Activated naive CD8-positive, alpha-beta T cell (primary cell): ENCODE results near the gene TSHZ1.

ENCODE experiments used
- H3K27ac Mint-ChIP-seq: one replicate; pipeline ENCODE4 v1.8.0; 2021; ENCODE audit warnings: mixed read lengths
- H3K27me3 Mint-ChIP-seq: one replicate; pipeline ENCODE4 v1.8.0; 2021; ENCODE audit warnings: mixed read lengths
- H3K36me3 Mint-ChIP-seq: one replicate; pipeline ENCODE4 v1.8.0; 2021; ENCODE audit warnings: mixed read lengths
- H3K4me1 Mint-ChIP-seq: one replicate; pipeline ENCODE4 v1.8.0; 2021; ENCODE audit warnings: low read depth, mixed read lengths
- H3K4me3 Mint-ChIP-seq: one replicate; pipeline ENCODE4 v1.8.0; 2021; ENCODE audit warnings: mild to moderate bottlenecking, mixed read lengths
- H3K9me3 Mint-ChIP-seq: one replicate; pipeline ENCODE4 v1.8.0; 2021; ENCODE audit warnings: low read depth, mixed read lengths

Gene TSHZ1

DNA sequence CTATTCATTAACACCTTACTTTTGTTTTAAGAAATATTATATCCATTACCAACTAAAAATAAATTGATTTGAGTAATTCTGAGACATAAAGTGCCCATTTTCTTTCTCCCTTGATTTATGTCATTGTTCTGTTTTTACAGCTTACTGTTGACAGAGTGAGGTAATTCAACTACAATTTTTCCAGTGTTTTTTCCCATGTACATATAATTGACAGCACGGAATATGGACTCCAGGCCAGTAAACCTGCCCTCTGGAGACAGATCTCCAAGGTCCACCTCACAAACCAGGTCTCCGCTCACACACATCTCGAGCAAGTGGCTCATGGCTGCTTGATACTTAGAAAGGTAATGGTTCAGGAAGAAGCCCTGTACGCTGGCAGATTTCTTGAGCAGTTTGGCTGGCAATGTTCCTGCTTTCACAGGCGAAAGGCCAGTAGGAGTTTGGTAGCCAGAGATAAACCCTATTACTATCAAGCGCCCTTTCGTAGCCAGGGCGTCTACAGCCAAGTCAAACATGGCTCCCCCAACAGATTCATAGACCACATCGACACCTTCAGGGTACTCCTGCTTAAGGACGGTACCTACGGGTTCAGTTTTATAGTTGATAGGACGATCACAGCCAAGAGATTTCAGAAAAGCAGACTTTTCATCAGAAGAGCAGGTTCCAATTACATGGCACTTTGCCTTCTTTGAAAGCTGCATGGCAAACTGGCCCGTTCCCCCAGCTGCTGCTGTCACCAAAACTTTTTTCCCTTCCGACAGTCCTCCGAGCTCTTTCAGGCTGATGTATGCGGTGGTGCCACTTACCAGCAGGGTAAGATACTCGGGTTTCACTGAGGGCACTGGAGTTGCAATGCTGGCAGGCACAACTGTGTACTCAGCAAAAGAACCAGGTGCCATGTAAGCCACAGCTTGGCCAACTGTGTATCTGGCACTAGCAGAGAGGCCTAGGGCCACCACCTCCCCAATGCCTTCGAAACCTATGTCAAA is 9.0 kb upstream of the TSHZ1 start:
- peaks cover 49% of the 10 kb centered on the region for H3K4me1 Mint-ChIP-seq

DNA sequence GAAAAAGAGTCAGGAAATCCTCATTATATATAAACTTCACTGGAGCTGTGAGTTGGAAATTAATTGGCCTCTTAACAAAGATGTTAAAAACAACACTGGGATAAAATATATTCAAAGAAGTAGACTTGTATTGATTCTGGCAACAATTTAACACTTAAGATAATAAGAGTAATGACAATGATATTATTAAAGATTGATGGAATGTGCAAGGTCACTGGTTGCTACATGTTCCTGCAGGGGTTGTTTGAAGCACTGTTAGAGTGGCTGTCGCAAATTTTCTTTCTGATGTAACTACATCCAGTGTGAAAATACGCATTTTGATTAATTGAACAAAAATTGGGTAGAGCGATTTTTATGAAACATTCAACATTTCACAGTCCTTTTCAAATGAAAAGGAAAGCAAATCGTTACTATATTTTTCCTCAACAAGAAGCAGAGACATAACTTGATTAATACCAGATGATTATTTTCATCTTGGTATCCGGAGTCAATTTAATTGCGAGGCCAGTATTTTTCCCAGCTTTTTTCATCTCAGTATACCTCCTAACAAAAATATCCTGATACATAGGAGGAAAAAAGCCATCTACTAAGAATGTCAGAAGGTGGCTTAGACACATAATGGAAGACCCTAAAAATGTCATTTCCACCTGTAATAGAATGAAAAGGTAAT is 7.8 kb upstream of the TSHZ1 start:
- Mint-ChIP-seq H3K4me3 (no peak overlapping the region), H3K36me3 (peaks cover 5% of the 10 kb centered on the region), H3K4me1 (peaks cover 48% of the 10 kb centered on the region), H3K9me3 (no peaks in the 10 kb centered on the region), H3K27me3 (no peaks in the 10 kb centered on the region), H3K27ac (peak overlapping the region; percentile 18)

More for the DNA sequence above, 9.0 kb upstream of the TSHZ1 start:
- no peak overlapping the region for H3K4me3 Mint-ChIP-seq
- no peak overlapping the region for H3K27ac Mint-ChIP-seq
- peaks cover 6% of the 10 kb centered on the region for H3K36me3 Mint-ChIP-seq
- H3K27me3 Mint-ChIP-seq, result no peaks in the 10 kb centered on the region
- H3K9me3 Mint-ChIP-seq, result no peaks in the 10 kb centered on the region

DNA sequence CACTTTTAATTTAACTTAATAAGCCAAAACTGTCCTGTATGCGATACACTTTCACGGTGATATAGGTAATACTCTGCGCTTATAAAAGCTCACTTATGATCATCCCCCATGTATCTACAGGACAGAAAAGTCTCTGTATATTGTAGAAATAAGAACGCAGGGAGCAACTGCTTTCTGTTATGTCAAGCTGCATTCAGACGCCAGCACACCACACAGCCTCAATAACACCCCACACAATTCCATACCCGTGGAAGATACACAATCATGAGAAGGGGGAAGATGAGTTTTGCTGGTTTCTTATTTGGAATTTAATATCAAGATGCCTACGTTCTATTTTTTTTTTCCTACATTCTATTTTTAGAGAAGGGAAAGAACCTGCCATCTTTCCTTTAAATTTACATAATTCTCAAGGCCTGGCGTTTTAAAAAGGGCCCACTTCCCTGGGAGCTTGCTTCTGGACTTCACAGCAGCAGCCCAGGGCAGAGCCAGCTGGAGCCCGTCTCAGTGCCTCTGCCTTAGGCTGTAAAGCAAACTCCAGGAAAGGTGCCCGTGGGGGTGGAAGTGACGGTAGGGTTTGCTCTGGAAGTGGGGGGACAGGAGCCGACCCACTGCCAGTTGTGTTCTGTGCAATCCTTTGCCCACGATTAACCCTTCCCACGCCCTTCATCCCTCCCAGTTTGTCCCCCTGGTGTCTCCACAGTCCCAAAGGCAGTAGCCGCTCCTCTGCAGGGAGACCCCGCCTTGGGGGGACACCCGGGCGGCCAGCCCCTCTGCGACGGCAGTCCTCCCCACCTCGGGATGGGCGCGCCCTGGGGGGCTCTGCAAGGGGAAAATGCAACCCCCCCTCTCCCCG is 7.0 kb upstream of the TSHZ1 start:
- Mint-ChIP-seq H3K4me1 (peaks cover 45% of the 10 kb centered on the region), H3K27me3 (no peaks in the 10 kb centered on the region), H3K27ac (no peak overlapping the region), H3K36me3 (peaks cover 5% of the 10 kb centered on the region), H3K9me3 (no peaks in the 10 kb centered on the region), H3K4me3 (peak overlapping the region; percentile 35)

DNA sequence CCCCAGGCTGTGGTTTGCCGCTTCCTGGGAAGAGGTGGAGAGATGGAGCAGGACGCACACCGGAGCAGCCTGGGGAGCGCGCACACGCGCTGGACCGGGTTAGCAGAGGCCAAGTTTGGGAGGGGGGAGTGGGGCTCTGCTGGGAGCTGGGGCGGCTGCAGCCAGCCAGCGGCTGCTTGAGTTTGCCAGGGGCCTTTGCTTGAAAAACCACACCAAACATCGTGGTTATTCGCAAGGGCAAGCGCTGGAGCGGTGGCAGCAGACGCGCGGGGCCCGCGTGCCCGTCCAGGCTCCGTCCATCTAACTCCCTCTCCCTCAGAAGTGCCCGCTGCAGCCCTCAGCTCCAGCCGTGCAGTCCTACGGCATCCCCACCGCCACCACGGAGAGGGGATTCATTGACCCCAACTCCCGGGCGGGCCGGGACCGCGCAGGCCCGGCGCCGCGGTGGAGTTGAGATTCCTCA is 6.3 kb upstream of the TSHZ1 start:
- Mint-ChIP-seq H3K36me3 (peaks cover 5% of the 10 kb centered on the region), H3K4me1 (peaks cover 42% of the 10 kb centered on the region), H3K27me3 (no peaks in the 10 kb centered on the region), H3K9me3 (no peaks in the 10 kb centered on the region), H3K4me3 (no peak overlapping the region), H3K27ac (no peak overlapping the region)

DNA sequence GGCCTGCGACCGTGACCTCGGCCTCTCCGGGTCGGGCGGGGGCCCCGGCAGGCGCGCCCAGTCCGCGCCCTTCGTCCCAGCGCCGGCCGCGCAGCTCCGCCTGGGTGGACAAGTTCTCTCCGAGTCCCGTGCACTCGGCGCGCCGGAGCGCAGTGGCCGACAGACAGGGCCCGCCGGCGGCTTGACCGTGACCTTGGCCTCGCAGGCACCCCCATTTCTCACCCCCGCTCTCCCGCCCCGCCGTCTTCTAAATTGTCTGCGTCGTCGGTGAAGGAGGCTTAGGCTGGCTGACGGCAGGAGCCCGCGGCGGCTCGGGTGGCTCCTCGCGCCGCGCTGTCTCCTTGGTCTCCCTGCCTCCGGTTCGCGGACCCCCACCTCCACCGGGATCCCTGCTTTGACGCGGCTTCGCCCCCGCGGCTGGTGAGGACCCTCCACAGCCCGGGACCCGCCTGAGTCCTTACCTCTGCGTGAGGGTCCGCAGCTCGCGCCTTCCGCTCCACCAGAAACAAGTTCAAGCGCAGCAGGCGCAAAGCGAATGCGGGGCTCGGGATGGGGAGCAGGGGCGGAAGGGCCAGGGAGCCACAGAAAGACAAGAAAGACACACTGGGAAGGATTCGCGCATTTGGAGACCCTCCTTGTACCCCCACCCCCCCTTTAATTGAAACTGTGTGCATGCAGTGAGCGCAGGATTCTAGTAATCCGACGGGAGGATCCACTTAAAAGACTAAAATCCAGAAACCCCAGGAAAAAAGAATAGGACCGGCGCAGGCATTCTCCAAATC is 5.7 kb upstream of the TSHZ1 start:
- Mint-ChIP-seq H3K27ac (no peak overlapping the region), H3K4me3 (peak overlapping the region; percentile 74), H3K27me3 (no peaks in the 10 kb centered on the region), H3K36me3 (peaks cover 5% of the 10 kb centered on the region), H3K9me3 (no peaks in the 10 kb centered on the region), H3K4me1 (peaks cover 41% of the 10 kb centered on the region)

DNA sequence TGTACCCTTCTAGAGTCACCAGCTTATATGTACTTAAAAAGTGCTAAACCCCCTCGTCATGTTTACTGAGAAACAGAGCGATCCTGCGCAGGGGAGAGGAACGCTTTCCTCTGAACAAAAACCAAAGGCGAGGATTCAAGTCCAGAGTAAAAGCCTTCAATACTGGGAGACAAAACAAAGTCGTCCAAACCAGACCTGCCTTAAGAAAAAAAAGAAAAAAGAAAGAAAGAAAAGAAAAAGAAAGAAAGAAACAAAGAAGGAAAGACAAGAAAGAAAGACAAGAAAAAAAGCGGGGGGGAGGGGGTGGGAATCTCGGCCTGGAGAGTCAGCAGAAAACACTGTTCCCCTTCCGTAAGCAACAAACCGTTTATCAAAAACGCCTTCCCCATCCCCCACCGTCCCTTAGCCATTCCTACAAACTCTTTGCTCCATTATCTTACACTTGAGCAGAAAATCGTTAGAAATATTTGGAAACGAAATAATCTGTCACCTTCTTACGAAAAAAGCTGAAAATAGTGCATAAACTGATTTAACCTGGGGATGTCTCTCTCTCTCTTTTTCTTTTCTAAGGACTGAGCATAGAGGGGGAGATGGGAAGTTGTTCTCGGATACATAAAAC is 5.0 kb upstream of the TSHZ1 start:
- no peaks in the 10 kb centered on the region for H3K9me3 Mint-ChIP-seq
- H3K36me3 Mint-ChIP-seq, result peaks cover 5% of the 10 kb centered on the region
- no peaks in the 10 kb centered on the region for H3K27me3 Mint-ChIP-seq
- peak overlapping the region; percentile 34 for H3K27ac Mint-ChIP-seq
- peaks cover 46% of the 10 kb centered on the region for H3K4me1 Mint-ChIP-seq
- peak overlapping the region; percentile 74 for H3K4me3 Mint-ChIP-seq

DNA sequence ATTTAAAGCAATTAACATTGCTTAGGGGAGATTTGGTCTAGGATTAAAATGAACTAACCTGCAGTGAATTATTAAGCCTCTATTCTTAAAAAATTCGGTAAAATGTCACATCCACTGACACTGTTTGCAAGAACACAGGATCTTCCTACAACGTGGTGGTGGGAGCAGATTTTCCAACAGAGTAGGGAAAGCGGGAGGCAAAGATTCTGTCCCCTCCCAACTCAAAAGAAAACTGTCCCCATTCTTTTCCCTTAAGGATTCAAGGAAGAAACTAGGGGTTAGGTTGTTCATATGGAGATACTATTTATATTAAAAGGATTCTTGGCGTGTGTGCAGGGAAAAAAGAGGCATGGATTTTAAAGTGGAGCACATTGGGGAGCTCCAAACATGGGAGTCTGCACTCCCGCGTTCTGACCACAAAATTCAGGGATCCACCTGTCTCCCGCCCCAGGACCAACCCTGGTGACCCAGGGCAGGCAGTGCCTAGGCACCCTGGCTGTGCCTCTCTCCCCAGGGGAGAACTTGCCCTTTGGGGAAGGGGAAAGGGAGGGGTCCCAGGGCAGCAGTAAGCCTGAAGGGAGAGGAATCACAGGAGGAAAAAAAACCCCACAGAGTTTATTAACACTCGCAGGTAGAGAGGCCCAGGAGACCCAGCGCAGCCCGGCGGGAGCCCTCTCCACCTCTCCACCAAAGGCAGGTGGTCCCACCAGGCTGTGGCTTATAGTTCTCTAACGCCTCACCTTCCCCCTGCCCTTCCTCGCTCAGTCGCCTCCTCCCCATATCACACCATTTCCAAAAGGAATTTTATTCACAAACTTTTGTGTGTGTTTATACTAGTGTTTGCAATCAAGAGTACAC is 3.9 kb upstream of the TSHZ1 start:
- Mint-ChIP-seq H3K4me1 (peaks cover 45% of the 10 kb centered on the region), H3K27ac (peak overlapping the region; percentile 97), H3K4me3 (peak overlapping the region; percentile 96), H3K9me3 (no peaks in the 10 kb centered on the region), H3K27me3 (no peaks in the 10 kb centered on the region), H3K36me3 (peaks cover under 1% of the 10 kb centered on the region)

DNA sequence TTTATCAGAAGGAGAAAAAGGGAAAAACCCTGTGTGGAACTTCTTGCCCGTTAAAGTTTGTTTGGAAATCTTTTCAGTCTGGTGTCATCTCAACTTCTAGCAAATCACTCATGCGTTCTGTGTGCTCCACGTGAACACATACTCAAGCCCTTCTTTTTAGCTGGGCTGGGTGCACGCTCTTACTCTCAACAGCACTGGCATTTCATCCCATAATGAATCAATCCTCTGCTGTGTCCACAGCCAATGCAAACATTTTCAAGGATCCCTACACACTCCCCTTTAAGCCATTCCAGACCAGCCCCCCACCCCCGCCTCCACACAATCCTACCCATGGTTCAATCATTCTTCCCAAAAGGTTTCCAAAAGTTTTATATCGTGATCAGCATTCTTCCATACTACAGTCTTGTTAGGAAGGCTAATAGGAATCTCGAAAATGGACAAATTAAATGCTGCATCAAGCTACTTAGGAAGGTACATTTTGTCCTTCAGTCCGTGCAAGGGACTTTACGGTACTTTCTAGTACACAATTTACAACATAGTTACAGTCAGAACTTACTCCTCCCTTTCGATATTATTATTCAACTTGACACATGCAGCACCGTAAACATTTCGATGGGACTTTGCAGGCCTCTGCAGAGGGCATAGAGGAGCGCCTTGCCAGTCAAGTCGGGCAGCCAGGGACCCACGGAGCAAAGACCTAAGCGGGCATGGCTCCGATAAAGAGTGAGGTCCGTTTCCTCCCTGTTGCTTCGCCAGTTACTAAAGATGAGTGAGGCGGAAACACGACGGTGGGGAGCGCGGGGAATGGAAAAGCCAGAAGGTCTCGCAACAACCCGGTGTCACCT is 3.1 kb upstream of the TSHZ1 start:
- no peaks in the 10 kb centered on the region for H3K36me3 Mint-ChIP-seq
- H3K4me1 Mint-ChIP-seq, result peaks cover 47% of the 10 kb centered on the region
- no peaks in the 10 kb centered on the region for H3K9me3 Mint-ChIP-seq
- H3K4me3 Mint-ChIP-seq, result peak overlapping the region; percentile 96
- H3K27me3 Mint-ChIP-seq, result no peaks in the 10 kb centered on the region
- H3K27ac Mint-ChIP-seq, result peak overlapping the region; percentile 97

DNA sequence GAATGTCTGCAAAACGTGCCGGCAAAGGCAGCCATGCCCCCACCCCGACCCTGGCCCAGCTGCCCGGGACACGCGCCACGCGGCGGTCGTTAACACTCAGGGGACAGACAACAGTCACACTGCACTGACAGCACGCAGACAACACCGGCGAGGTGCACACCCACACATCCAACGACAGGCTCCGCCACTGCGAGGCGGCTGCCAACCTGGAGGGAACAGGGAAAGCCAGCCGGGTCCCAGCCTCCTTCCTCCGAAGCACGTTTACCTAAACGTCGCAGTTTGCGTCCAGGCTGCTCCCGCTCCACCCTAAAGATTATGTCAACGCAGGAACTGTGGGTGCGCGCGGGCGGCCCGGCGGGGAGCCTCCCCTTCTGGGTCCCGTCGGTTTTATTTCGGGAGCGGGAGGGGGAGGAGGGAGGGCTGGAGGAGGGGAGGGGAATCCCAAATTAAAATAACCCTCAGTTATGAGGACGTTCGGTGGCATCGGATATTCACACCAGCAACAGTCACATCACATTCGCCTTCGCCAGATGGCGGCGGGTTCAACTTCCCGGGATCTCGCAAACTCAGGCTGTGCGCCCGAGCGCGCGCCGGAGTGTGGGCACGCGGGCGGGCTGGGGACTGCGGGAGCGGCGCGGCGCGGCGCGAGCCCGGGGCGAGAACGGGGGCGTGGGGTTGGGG is 2.3 kb upstream of the TSHZ1 start:
- peak overlapping the region; percentile 96 for H3K4me3 Mint-ChIP-seq
- no peaks in the 10 kb centered on the region for H3K9me3 Mint-ChIP-seq
- H3K27ac Mint-ChIP-seq, result peak overlapping the region; percentile 97
- H3K4me1 Mint-ChIP-seq, result peaks cover 52% of the 10 kb centered on the region
- H3K27me3 Mint-ChIP-seq, result no peaks in the 10 kb centered on the region
- no peaks in the 10 kb centered on the region for H3K36me3 Mint-ChIP-seq

DNA sequence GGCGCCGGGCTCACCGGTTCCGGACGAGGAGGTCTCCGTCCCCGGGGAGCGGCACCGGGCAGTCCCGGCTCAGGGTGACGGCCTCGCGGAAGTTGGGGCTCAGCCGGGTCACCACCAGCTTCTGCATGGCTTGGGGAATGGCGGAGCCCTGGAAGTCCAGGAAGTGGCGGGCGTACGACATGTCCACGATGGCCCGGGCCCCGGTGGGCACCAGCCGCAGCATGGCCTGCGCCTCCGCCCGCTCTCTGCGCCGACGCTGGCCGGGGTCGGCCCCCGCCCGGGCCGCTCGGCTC is 1.8 kb upstream of the TSHZ1 start:
- Mint-ChIP-seq H3K4me1 (peaks cover 55% of the 10 kb centered on the region), H3K9me3 (no peaks in the 10 kb centered on the region), H3K4me3 (no peak overlapping the region), H3K27me3 (no peaks in the 10 kb centered on the region), H3K27ac (no peak overlapping the region), H3K36me3 (no peaks in the 10 kb centered on the region)

DNA sequence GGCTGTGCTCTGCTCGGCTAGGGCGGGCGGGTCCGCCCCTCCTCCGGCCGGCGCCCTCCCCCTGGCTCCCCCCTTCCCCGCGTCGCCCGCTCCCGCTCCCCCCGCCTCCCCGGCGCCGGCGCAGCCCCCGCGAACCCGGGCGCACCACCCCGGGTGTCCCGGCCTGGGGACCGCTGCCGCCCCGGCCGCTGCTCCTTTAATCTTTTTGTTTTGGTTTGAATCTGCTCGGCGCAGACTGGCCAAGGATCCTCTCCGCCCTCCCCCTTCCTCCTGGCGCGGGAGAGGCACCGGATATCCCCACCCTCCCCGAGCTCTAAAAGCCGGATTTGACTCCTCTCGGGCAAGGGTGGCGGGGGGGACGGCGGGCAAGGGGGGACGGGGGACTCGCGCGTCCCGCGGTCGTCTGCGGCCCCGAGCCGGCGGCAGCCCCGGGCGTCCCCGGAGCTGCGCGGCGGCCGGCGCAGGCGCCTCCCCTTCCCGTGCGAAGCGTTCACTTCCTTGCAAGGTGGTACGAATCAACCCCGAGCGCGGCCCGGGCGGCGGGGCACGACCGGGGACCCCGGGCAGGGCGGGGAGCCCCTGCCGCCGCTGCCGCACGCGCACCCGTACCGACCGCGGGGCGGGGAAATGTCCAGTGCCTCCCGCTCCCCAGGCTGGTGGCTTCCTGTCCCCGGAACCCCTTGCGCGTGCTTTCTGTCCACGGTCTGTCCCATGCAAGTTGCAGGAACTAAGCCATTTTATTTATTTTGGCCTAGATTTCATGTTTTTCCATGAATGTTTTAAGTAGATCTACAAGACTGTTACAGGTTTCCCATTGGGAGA is 1.3 kb upstream of the TSHZ1 start, which contains the start of gene PTGR3:
TSS of gene PTGR3 (minus strand) at position 11 of the 822 bp plus-strand sequence. CDS start 81 bp downstream, outside the sequence.
- no peaks in the 10 kb centered on the region for H3K9me3 Mint-ChIP-seq
- peaks cover 60% of the 10 kb centered on the region for H3K4me1 Mint-ChIP-seq
- H3K36me3 Mint-ChIP-seq, result peaks cover under 1% of the 10 kb centered on the region
- H3K27me3 Mint-ChIP-seq, result no peaks in the 10 kb centered on the region
- peak within 1 kb of the TSS; percentile 97 for H3K27ac Mint-ChIP-seq
- H3K4me3 Mint-ChIP-seq, result peak within 1 kb of the TSS; percentile 96
